Chondrocyte (in vitro differentiated cells): ENCODE measurements around the gene ZNF799. TPM values are rescaled to one million over a fixed set of nuclear protein-coding genes. Genes with fewer than 3 reads are reported as not detected.
"Not testable (repeated sequence)": the region's sequence is repeated elsewhere in the genome, so short reads cannot be mapped to it uniquely, and the experiment has no call there.

ENCODE experiments used
- DNase-seq: peaks from one replicate; pipeline ENCODE4 v3.0.0; 2021; ENCODE audit warnings: mixed read lengths, low spot score
- H3K27ac Mint-ChIP-seq: one replicate; pipeline ENCODE4 v1.8.0; 2021; ENCODE audit warnings: mild to moderate bottlenecking, moderate library complexity, mixed read lengths; ENCODE audit not compliant: unreplicated experiment
- H3K27me3 Mint-ChIP-seq: 2 replicates; pipeline ENCODE4 v1.8.0; 2021; ENCODE audit warnings: low read depth, mixed read lengths
- H3K36me3 Mint-ChIP-seq: 2 replicates; pipeline ENCODE4 v1.8.0; 2021; ENCODE audit warnings: low read depth, mixed read lengths
- H3K4me1 Mint-ChIP-seq: 2 replicates; pipeline ENCODE4 v1.8.0; 2021; ENCODE audit warnings: low read depth, mild to moderate bottlenecking, mixed read lengths
- H3K4me3 Mint-ChIP-seq: one replicate; pipeline ENCODE4 v1.8.0; 2021; ENCODE audit warnings: mild to moderate bottlenecking, moderate library complexity, mixed read lengths; ENCODE audit not compliant: unreplicated experiment
- H3K9me3 Mint-ChIP-seq: 2 replicates; pipeline ENCODE4 v1.8.0; 2021; ENCODE audit warnings: low read depth, mixed read lengths
- total RNA-seq: library from RNA; stranded (reverse); gene quantifications from 3 replicates; pipeline ENCODE4 v1.2.1, GENCODE V29; 2021
- TF ChIP-seq, protein P1 (sequence below): fragments of 200-600 bp; sonication (generic); IDR thresholded peaks from 2 replicates; pipeline ENCODE4 v1.5.0; 2021; ENCODE audit warnings: antibody characterized with exemption, mild to moderate bottlenecking, moderate library complexity

The ZNF799 gene
- total RNA-seq, 1 donor from 2014 or later, result 2.3 TPM

DNA sequence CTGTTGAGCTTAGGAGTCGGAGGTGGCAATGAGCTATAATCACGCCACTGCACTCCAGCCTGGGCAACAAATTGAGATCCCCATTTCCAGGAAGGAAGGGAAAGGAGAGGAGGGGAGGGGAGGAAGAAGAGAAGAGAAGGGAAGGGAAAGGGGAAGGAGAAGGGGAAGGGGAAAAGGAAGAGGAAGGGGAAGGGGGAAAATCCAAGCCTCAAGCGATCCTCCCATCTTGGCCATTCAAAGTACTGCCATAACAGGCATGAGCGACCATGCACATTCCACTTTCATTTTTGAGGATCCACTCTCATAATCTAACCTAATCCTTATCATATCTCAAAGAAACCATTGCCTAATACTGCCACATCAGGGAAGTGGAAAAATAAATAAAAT lies 24.8 kb upstream of the ZNF799 start:
- no peak for DNase-seq
- no peaks in the 10 kb centered on the region for H3K4me1 Mint-ChIP-seq
- H3K27ac Mint-ChIP-seq, result no peak overlapping the region
- peaks cover 24% of the 10 kb centered on the region for H3K36me3 Mint-ChIP-seq
- H3K9me3 Mint-ChIP-seq, result peaks cover 27% of the 10 kb centered on the region
- H3K4me3 Mint-ChIP-seq, result no peak overlapping the region
- TF ChIP-seq, protein P1, sequence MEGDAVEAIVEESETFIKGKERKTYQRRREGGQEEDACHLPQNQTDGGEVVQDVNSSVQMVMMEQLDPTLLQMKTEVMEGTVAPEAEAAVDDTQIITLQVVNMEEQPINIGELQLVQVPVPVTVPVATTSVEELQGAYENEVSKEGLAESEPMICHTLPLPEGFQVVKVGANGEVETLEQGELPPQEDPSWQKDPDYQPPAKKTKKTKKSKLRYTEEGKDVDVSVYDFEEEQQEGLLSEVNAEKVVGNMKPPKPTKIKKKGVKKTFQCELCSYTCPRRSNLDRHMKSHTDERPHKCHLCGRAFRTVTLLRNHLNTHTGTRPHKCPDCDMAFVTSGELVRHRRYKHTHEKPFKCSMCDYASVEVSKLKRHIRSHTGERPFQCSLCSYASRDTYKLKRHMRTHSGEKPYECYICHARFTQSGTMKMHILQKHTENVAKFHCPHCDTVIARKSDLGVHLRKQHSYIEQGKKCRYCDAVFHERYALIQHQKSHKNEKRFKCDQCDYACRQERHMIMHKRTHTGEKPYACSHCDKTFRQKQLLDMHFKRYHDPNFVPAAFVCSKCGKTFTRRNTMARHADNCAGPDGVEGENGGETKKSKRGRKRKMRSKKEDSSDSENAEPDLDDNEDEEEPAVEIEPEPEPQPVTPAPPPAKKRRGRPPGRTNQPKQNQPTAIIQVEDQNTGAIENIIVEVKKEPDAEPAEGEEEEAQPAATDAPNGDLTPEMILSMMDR, result no peak
- no peaks in the 10 kb centered on the region for H3K27me3 Mint-ChIP-seq

DNA sequence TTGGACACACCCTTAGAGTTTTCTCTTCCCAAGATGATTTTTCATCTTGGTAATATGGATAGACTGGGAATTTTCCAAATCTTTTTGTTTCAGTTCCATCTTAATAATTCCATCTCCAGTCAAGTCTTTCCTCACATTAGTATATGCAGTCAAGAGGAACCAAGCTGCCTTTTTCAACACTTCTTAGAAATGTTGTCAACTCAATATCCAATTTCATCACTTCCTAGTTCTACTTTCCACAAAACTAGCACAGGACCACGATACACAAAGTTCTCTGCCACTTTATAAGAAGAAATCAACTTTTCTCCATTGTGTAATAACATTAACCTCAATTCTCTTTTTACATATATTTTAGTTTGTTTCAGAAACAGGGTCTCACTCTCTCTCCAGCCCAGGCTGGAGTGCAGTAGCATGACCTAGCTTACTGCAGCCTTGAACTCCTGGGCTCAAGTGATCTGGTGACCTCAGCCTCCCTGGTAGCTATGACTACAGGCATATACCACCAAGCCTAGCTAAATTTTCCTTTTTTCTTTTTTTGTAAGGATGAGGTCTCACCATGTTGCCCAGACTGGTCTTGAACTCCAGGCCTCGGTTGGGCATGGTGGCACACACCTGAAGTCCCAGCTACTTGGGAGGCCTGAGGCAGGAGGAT lies 24.3 kb upstream of the ZNF799 start:
- Mint-ChIP-seq H3K27ac (no peak overlapping the region), H3K4me3 (no peak overlapping the region), H3K27me3 (no peaks in the 10 kb centered on the region), H3K36me3 (peaks cover 19% of the 10 kb centered on the region), H3K9me3 (peaks cover 22% of the 10 kb centered on the region), H3K4me1 (no peaks in the 10 kb centered on the region)
- TF ChIP-seq, protein P1, result no peak
- DNase-seq, result no peak

DNA sequence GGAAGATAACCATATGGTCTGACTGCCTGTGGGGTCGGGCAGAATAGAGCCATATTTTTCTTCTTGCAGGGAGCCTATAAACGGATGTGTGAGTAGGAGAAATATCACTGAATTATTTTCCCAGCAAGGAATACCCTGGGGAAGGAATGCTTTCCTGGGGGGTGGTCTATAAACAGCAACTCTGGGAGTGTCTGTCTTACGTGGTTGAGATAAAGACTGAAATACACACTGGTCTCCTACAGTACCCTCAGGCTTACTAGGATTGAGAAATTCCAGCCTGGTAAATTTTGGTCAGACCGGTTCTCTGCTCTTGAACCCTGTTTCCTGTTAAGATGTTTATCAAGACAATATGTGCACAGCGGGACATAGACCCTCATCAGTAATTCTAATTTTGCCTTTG lies 16.2 kb upstream of the ZNF799 start:
- H3K36me3 Mint-ChIP-seq, result peaks cover 12% of the 10 kb centered on the region
- not testable (repeated sequence) for DNase-seq, H3K27me3 Mint-ChIP-seq, H3K4me1 Mint-ChIP-seq, H3K4me3 Mint-ChIP-seq, H3K27ac Mint-ChIP-seq
- H3K9me3 Mint-ChIP-seq, result peaks cover 28% of the 10 kb centered on the region

DNA sequence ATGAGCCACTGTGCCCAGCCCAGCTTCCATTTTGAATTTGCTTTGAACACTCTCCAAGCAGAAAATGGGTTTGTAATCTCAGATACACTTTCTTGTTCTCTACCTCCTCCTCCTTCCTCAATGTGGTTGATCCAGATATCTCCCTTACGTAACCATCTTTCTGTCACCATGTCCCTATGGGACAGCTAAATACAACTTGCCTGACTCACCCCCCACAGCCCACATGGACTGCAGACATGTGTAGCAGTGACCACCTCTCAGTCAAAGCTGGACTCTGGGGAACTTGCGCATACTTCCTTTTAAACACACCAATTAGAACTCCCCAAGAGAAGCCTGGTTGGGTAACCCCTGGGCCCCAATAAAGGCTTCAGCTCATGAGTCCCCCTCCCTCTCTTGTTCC lies 10.8 kb upstream of the ZNF799 start:
- Mint-ChIP-seq H3K4me1 (no peaks in the 10 kb centered on the region), H3K9me3 (peaks cover 28% of the 10 kb centered on the region), H3K4me3 (no peak overlapping the region), H3K27ac (no peak overlapping the region), H3K27me3 (no peaks in the 10 kb centered on the region), H3K36me3 (peaks cover 4% of the 10 kb centered on the region)
- no peak for DNase-seq
- TF ChIP-seq, protein P1, result no peak

DNA sequence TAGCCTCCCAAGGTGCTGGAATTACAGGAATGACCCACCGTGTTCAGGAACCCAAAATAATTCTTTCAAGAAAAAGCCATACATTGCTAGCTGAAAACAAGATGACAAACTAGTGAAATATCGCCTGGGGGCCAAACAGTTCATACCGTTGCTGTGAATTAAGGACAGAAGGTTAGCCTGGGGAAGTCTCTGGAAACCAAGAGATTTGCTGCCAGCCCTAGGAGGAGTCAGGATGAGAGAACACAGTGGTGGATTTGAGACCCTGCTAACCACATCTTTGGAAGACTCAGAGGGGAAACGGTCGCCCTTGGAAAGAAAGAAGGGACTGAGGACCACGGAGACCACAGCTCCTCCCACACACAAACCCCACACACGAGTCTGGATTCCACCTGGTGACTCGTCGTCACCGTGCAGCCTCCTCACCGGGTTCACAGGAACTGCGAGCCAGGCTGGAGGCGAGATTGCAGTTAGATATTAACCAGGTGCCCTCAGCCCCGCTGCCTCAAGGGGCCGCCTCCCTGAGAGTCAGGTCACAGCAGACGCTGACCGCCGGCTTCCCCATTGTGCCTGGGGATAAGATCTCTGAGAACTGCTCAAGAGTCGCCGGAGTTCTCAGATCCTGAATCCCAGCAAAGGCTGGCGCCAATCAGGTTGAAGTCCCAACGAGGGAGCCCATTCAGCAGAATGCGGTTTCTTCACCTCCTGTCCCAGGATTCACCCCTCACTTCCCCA lies 1.0 kb downstream of the ZNF799 start:
- not testable (repeated sequence) for H3K27me3 Mint-ChIP-seq, H3K4me1 Mint-ChIP-seq, DNase-seq, H3K36me3 Mint-ChIP-seq
- Mint-ChIP-seq H3K9me3 (peaks cover 14% of the 10 kb centered on the region), H3K4me3 (peak overlapping the region; percentile 91), H3K27ac (peak overlapping the region; percentile 89)

DNA sequence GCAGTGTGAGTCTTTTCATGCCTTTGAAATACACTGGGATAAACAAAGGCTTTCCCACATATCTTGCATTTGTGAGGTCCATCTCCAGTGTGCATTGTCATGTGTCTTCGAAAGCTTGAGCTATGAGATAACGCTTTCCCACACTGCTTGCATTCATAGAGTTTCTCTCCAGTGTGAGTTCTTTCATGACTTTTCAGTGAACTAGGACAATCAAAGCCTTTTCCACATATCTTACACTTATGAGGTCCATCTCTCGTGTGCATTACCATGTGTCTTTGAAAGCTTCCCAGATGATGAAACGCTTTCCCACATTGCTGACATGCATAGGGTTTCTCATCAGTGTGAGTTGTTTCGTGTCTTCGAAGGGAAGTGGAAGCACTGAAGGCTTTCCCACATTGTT lies 9.9 kb downstream of the ZNF799 start:
- not testable (repeated sequence) for H3K27me3 Mint-ChIP-seq, DNase-seq, H3K4me1 Mint-ChIP-seq, H3K4me3 Mint-ChIP-seq, H3K27ac Mint-ChIP-seq
- Mint-ChIP-seq H3K9me3 (peaks cover 42% of the 10 kb centered on the region), H3K36me3 (peaks cover 47% of the 10 kb centered on the region)

DNA sequence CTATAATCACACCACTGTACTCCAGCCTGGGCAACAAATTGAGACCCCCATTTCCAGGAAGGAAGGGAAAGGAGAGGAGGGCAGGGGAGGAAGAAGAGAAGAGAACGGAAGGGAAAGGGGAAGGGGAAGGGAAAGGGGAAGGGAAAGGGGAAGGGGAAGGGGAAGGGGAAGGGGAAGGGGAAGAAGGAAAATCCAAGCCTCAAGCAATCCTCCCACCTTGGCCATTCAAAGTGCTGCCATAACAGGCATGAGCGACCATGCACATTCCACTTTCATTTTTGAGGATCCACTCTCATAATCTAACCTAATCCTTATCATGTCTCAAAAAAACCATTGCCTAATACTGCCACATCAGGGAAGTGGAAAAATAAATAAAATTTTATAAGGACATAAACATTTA lies 14.7 kb downstream of the ZNF799 start:
- peaks cover 31% of the 10 kb centered on the region for H3K36me3 Mint-ChIP-seq

More for the DNA sequence above, 14.7 kb downstream of the ZNF799 start:
- not testable (repeated sequence) for H3K4me1 Mint-ChIP-seq, H3K4me3 Mint-ChIP-seq, H3K27ac Mint-ChIP-seq, H3K27me3 Mint-ChIP-seq, DNase-seq
- peaks cover 26% of the 10 kb centered on the region for H3K9me3 Mint-ChIP-seq
